HepG2 (cell line): Measurements from ENCODE around the gene EVL. TPM values are rescaled to one million over a fixed set of nuclear protein-coding genes. Genes with fewer than 3 reads are reported as not detected.

Experiments used
- ATAC-seq: fragments of 200-7000 bp; cut with Tn5 transposase; 3 replicates; pipeline ENCODE4 v1.9.1; 2020; ENCODE audit warnings: mild to moderate bottlenecking, moderate library complexity
- BruUV-seq: library from RNA; stranded (reverse); fragments of 400-500 nt; replicated peaks from 2 replicates; lab custom pipeline; 2021; lab: Mats Ljungman, UMichigan
- CTCF ChIA-PET: fragments of 300-600 bp; formaldehyde crosslinking; extraction: SDS; loops from one replicate; lab custom pipeline; 2021; ENCODE audit warnings: low total read pairs, inconsistent platforms, low intra/inter-chr PET ratio; lab: Yijun Ruan, JAX
- POLR2A ChIA-PET: fragments of 350-600 bp; sonication (Branson Sonifier 250); formaldehyde crosslinking; loops from one replicate; lab custom pipeline; 2020; ENCODE audit warnings: antibody characterized with exemption, inconsistent platforms; lab: Yijun Ruan, JAX
- DNase-seq: peaks from one replicate; pipeline ENCODE4 v3.0.0-alpha.2; 2015; ENCODE audit warnings: low spot score
- FAIRE-seq: peaks from 3 replicates; lab custom pipeline; 2011; peaks lifted over from hg19 to GRCh38; lab: Jason Lieb, UNC
- H2AFZ ChIP-seq: one replicate; pipeline ENCODE4 v1.6.1; 2011; ENCODE audit warnings: low read length, inconsistent platforms
- H3K27ac ChIP-seq: fragments of 300-600 bp; 3 replicates; pipeline ENCODE4 v1.8.0; 2011; ENCODE audit warnings: mixed run types, mild to moderate bottlenecking, mixed read lengths, low read length, inconsistent platforms; ENCODE audit not compliant: insufficient read depth; ENCODE audit errors: extremely low read length
- H3K27me3 ChIP-seq, 2 experiments: fragments of 200-600 bp in 1 of 2; 2 replicates in 1 of 2; 3 replicates in 1 of 2; pipeline versions ENCODE4 v1.6.0 to v1.8.0; 2011; ENCODE audit warnings: low read length in 2 of 2, mild to moderate bottlenecking in 2 of 2, moderate library complexity in 2 of 2, inconsistent platforms in 1 of 2; ENCODE audit not compliant: insufficient read depth in 2 of 2, control insufficient read depth in 1 of 2
- H3K36me3 ChIP-seq, 2 experiments: fragments of 200-600 bp in 1 of 2; replicated peaks in 1 of 2; 2 replicates in 1 of 2; 3 replicates in 1 of 2; pipeline versions ENCODE4 v1.5.1 to v1.8.0; 2011; ENCODE audit warnings: low read length in 2 of 2, inconsistent platforms in 1 of 2; ENCODE audit not compliant: insufficient read depth in 2 of 2, control insufficient read depth in 1 of 2
- H3K4me1 ChIP-seq: 2 replicates; pipeline ENCODE4 v1.5.1; 2012; ENCODE audit warnings: low read length, inconsistent platforms; ENCODE audit not compliant: insufficient read depth
- H3K4me2 ChIP-seq: 2 replicates; pipeline ENCODE4 v1.6.0; 2011; ENCODE audit warnings: low read depth, low read length, inconsistent platforms
- H3K4me3 ChIP-seq, 3 experiments: fragments of 200-600 bp in 1 of 3; sonication (generic), shearing (Covaris generic) in 1 of 3; replicated peaks in 1 of 3; 2 replicates each; pipeline ENCODE4 v1.5.1; 2011 to 2016; ENCODE audit warnings: low read length in 3 of 3, inconsistent platforms in 2 of 3, low read depth in 2 of 3, mild to moderate bottlenecking in 2 of 3, control low read depth in 1 of 3, mixed read lengths in 1 of 3; ENCODE audit not compliant: insufficient read depth in 1 of 3
- H3K79me2 ChIP-seq: one replicate; pipeline ENCODE4 v1.6.1; 2011; ENCODE audit warnings: low read length, inconsistent platforms; ENCODE audit not compliant: insufficient read depth
- H3K9ac ChIP-seq: 2 replicates; pipeline ENCODE4 v1.6.0; 2011; ENCODE audit warnings: mild to moderate bottlenecking, low read depth, low read length, inconsistent platforms; ENCODE audit not compliant: insufficient read depth
- H3K9me3 ChIP-seq: 2 replicates; pipeline ENCODE4 v1.5.1; 2012; ENCODE audit warnings: mild to moderate bottlenecking, low read length
- H4K20me1 ChIP-seq: 2 replicates; pipeline ENCODE4 v1.6.0; 2011; ENCODE audit warnings: inconsistent platforms, mild to moderate bottlenecking, low read length, moderate library complexity; ENCODE audit not compliant: insufficient read depth
- ADNP ChIP-seq: sonication (generic); formaldehyde crosslinking; IDR thresholded peaks from 2 replicates; pipeline ENCODE4 v1.4.0; 2020; ENCODE audit warnings: missing genetic modification reagents
- MEF2D ChIP-seq: sonication (generic); formaldehyde crosslinking; IDR thresholded peaks from 2 replicates; pipeline ENCODE4 v1.5.1; 2020; ENCODE audit warnings: mild to moderate bottlenecking, missing genetic modification reagents
- SAP130 ChIP-seq: IDR thresholded peaks from 2 replicates; pipeline ENCODE4 v1.6.1; 2016; ENCODE audit warnings: low read depth
- SRY ChIP-seq: sonication (generic); formaldehyde crosslinking; IDR thresholded peaks from 2 replicates; pipeline ENCODE4 v1.8.0; 2022; ENCODE audit warnings: mild to moderate bottlenecking, missing genetic modification reagents
- SUZ12 ChIP-seq: fragments of 150-350 bp; IDR thresholded peaks from 2 replicates; pipeline ENCODE4 v1.6.1; 2014; ENCODE audit warnings: low read depth, low read length
- TBX2 ChIP-seq: sonication (generic); formaldehyde crosslinking; IDR thresholded peaks from 2 replicates; pipeline ENCODE4 v1.5.0; 2020; ENCODE audit warnings: missing genetic modification reagents, mild to moderate bottlenecking, borderline replicate concordance
- THYN1 ChIP-seq: sonication (generic); formaldehyde crosslinking; IDR thresholded peaks from 2 replicates; pipeline ENCODE4 v1.8.1; 2023; ENCODE audit warnings: low read depth, mild to moderate bottlenecking, moderate library complexity, missing genetic modification reagents, borderline replicate concordance
- ZFYVE20 ChIP-seq: sonication (generic); formaldehyde crosslinking; IDR thresholded peaks from 2 replicates; pipeline ENCODE4 v1.8.0; 2023; ENCODE audit warnings: low read depth, mild to moderate bottlenecking, moderate library complexity, missing genetic modification reagents, borderline replicate concordance
- ZNF652 ChIP-seq: IDR thresholded peaks from 2 replicates; pipeline ENCODE4 v1.6.1; 2016; ENCODE audit warnings: low read depth, borderline replicate concordance
- ZSCAN9 ChIP-seq: IDR thresholded peaks from 2 replicates; pipeline ENCODE4 v1.6.1; 2016; ENCODE audit warnings: borderline replicate concordance
- WGBS: methylation state at CpG from one replicate; pipeline ENCODE4 v1.1.6; 2017; ENCODE audit warnings: low lambda C conversion rate; 5-methylcytosine and 5-hydroxymethylcytosine counted together
- in situ Hi-C: cut with HindIII; loops from 2 replicates; pipeline ENCODE4 v1.10.0; 2017; ENCODE audit warnings: low pct_unique_long_range_greater_than_20kb; ENCODE audit not compliant: extremely low pct_ligation_motif_present
- intact Hi-C: fragments of 100-400 bp; cut with micrococcal nuclease; formaldehyde crosslinking; loops from one replicate; pipeline ENCODE4 v1.10.0; 2022; ENCODE audit not compliant: unreplicated experiment
- polyA plus RNA-seq, 8 experiments: library from polyadenylated mRNA; depleted of rRNA in 3 of 8; stranded (reverse) in 7 of 8; unstranded in 1 of 8; fragments of >200 nt; fragmentation: Illumina TruSeq in 4 of 8; extraction: Trizol in 4 of 8; gene quantifications; 2 replicates each; pipeline versions ENCODE4 v1.2.1 to v1.2.3, GENCODE V29; 2011 to 2016; ENCODE audit warnings: low read depth in 4 of 8, missing spikeins in 1 of 8, mixed read lengths in 1 of 8; ENCODE audit not compliant: insufficient read depth in 1 of 8
- total RNA-seq, 5 experiments: library from RNA; depleted of rRNA; stranded (reverse); fragments of >200 nt; fragmentation: Illumina TruSeq; extraction: Trizol; gene quantifications; 2 replicates each; pipeline ENCODE4 v1.2.3, GENCODE V29; 2016; ENCODE audit warnings: low read depth in 1 of 5
- TF ChIP-seq, protein P1 (sequence below): sonication (generic); formaldehyde crosslinking; IDR thresholded peaks from 2 replicates; pipeline ENCODE4 v1.4.0; 2020; ENCODE audit warnings: missing genetic modification reagents, borderline replicate concordance
- TF ChIP-seq, protein P2 (sequence below), 2 experiments: sonication (generic) in 1 of 2; formaldehyde crosslinking in 1 of 2; IDR thresholded peaks; 2 replicates each; pipeline versions ENCODE4 v1.4.0 to v1.6.1; 2016 to 2020; ENCODE audit warnings: borderline replicate concordance in 1 of 2, low read depth in 1 of 2, mild to moderate bottlenecking in 1 of 2, missing genetic modification reagents in 1 of 2

Gene EVL
- total and polyA plus RNA-seq, 2 of the 13 experiments (the other 11 are each of a cell fraction or from before 2014, with no cell fraction given): 15.1 to 31.2 TPM

DNA sequence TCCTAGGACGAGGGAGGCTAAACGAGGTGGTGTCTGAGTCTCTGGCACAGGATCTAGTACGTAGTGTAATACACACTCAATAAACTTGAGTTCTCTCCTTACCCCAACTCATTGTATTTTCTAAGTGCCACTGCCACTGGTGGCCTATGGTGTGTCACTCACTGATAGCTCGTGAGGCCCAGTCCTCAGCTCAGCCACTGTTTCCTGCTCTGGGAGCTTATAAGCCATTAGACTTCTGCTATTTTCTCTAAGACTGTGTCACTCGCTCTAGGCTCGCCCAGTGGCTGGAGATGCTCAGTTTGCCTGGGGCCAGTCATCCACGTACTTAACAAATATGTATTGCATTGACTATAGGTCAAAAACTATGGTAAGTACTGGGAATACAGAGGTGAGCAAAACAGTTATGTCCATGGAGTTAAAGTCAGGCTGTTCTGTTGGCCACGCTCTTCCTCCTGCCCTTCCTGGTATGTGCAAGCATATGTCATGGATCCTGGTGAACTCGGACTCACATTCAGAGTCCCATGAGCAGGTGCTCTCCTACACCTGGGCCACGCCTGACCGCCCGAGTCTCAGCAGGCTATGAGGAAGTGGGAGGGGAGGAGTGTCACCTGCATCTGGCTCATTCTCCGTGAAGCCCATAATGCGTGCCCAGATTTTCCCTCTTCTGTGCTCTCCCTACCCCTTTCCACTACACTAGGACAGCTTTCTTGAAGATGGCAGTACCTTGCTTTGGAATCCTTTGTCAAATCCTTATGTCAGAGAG lies 52.6 kb downstream of the EVL start:
- DNase-seq: no peak
- H4K20me1 ChIP-seq: no peaks in the 10 kb centered on the region
- ATAC-seq: no peak
- H3K27me3 ChIP-seq: no peaks in the 10 kb centered on the region
- POLR2A ChIA-PET: no interaction called here
- intact Hi-C loops (no loop called here), in situ Hi-C loops (no loop called here)
- no peak overlapping the region for H3K27ac ChIP-seq
- CTCF ChIA-PET: no interaction called here
- no peaks in the 10 kb centered on the region for H3K9me3 ChIP-seq
- H3K4me1 ChIP-seq: peaks cover 2% of the 10 kb centered on the region; the same call in 1 of the 2 replicates
- H2AFZ ChIP-seq: no peak overlapping the region
- no peaks in the 10 kb centered on the region for H3K36me3 ChIP-seq
- no peak overlapping the region for H3K9ac ChIP-seq
- TF ChIP-seq, protein P1, sequence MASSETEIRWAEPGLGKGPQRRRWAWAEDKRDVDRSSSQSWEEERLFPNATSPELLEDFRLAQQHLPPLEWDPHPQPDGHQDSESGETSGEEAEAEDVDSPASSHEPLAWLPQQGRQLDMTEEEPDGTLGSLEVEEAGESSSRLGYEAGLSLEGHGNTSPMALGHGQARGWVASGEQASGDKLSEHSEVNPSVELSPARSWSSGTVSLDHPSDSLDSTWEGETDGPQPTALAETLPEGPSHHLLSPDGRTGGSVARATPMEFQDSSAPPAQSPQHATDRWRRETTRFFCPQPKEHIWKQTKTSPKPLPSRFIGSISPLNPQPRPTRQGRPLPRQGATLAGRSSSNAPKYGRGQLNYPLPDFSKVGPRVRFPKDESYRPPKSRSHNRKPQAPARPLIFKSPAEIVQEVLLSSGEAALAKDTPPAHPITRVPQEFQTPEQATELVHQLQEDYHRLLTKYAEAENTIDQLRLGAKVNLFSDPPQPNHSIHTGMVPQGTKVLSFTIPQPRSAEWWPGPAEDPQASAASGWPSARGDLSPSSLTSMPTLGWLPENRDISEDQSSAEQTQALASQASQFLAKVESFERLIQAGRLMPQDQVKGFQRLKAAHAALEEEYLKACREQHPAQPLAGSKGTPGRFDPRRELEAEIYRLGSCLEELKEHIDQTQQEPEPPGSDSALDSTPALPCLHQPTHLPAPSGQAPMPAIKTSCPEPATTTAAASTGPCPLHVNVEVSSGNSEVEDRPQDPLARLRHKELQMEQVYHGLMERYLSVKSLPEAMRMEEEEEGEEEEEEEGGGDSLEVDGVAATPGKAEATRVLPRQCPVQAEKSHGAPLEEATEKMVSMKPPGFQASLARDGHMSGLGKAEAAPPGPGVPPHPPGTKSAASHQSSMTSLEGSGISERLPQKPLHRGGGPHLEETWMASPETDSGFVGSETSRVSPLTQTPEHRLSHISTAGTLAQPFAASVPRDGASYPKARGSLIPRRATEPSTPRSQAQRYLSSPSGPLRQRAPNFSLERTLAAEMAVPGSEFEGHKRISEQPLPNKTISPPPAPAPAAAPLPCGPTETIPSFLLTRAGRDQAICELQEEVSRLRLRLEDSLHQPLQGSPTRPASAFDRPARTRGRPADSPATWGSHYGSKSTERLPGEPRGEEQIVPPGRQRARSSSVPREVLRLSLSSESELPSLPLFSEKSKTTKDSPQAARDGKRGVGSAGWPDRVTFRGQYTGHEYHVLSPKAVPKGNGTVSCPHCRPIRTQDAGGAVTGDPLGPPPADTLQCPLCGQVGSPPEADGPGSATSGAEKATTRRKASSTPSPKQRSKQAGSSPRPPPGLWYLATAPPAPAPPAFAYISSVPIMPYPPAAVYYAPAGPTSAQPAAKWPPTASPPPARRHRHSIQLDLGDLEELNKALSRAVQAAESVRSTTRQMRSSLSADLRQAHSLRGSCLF: no peak
- TF ChIP-seq SRY: no peak
- no peak for TF ChIP-seq ADNP
- TF ChIP-seq THYN1 (CRISPR knock-in tag): no peak
- no peak for TF ChIP-seq SAP130 (CRISPR knock-in tag)
- TF ChIP-seq, protein P2, sequence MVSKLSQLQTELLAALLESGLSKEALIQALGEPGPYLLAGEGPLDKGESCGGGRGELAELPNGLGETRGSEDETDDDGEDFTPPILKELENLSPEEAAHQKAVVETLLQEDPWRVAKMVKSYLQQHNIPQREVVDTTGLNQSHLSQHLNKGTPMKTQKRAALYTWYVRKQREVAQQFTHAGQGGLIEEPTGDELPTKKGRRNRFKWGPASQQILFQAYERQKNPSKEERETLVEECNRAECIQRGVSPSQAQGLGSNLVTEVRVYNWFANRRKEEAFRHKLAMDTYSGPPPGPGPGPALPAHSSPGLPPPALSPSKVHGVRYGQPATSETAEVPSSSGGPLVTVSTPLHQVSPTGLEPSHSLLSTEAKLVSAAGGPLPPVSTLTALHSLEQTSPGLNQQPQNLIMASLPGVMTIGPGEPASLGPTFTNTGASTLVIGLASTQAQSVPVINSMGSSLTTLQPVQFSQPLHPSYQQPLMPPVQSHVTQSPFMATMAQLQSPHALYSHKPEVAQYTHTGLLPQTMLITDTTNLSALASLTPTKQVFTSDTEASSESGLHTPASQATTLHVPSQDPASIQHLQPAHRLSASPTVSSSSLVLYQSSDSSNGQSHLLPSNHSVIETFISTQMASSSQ (IDR thresholded peaks at IDR 0.05; ENCODE audit: low read depth): no peak
- TF ChIP-seq, protein P2 (CRISPR knock-in tag; IDR thresholded peaks at IDR 0.05; ENCODE audit: borderline replicate concordance): no peak
- no peak for TF ChIP-seq SUZ12
- no peak for TF ChIP-seq ZFYVE20
- TF ChIP-seq ZNF652 (CRISPR knock-in tag): no peak
- no peak for TF ChIP-seq MEF2D
- TF ChIP-seq TBX2: no peak
- no peak for TF ChIP-seq ZSCAN9 (CRISPR knock-in tag)
- TF ChIP-seq, all 625 proteins: peak for 0
- no peak overlapping the region for H3K4me3 ChIP-seq
- no peaks in the 10 kb centered on the region for H3K79me2 ChIP-seq
- FAIRE-seq: no peak
- WGBS: 94% methylated on average over 12 of the region's 14 CpGs
- H3K4me2 ChIP-seq: no peak overlapping the region
- no TSS peak for BruUV-seq
